Hepatocyte (in vitro differentiated cells): ENCODE measurements around the gene SF3B6. TPM values are rescaled to one million over a fixed set of nuclear protein-coding genes. Genes with fewer than 3 reads are reported as not detected.

Source experiments
- DNase-seq: peaks from one replicate; pipeline ENCODE4 v3.0.0-alpha.2; 2016; ENCODE audit warnings: low spot score
- H2AFZ ChIP-seq: fragments of 200-600 bp; sonication (generic); 2 replicates; pipeline ENCODE4 v1.6.0; 2016; ENCODE audit warnings: antibody characterized with exemption, mild to moderate bottlenecking
- H3K27ac ChIP-seq: fragments of 200-600 bp; sonication (generic); 2 replicates; pipeline ENCODE4 v1.5.1; 2016; ENCODE audit warnings: mild to moderate bottlenecking
- H3K27me3 ChIP-seq: fragments of 200-600 bp; sonication (generic); 2 replicates; pipeline ENCODE4 v1.6.1; 2016
- H3K36me3 ChIP-seq: fragments of 200-600 bp; sonication (generic); replicated peaks from 2 replicates; pipeline ENCODE4 v1.5.1; 2016; ENCODE audit warnings: low read depth; ENCODE audit not compliant: insufficient read depth
- H3K4me1 ChIP-seq: fragments of 200-600 bp; sonication (generic); 2 replicates; pipeline ENCODE4 v1.5.1; 2016; ENCODE audit warnings: mild to moderate bottlenecking, moderate library complexity; ENCODE audit not compliant: insufficient read depth
- H3K4me2 ChIP-seq: fragments of 200-600 bp; sonication (generic); 2 replicates; pipeline ENCODE4 v1.6.0; 2016
- H3K4me3 ChIP-seq: fragments of 200-600 bp; sonication (generic); 2 replicates; pipeline ENCODE4 v1.5.1; 2016; ENCODE audit warnings: mild to moderate bottlenecking
- H3K79me2 ChIP-seq: fragments of 200-600 bp; sonication (generic); 2 replicates; pipeline ENCODE4 v1.6.0; 2017; ENCODE audit warnings: mild to moderate bottlenecking
- H3K9me2 ChIP-seq: fragments of 200-600 bp; sonication (generic); replicated peaks from 2 replicates; pipeline ENCODE4 v1.6.0; 2017; ENCODE audit warnings: mild to moderate bottlenecking; ENCODE audit not compliant: insufficient read depth
- H3K9me3 ChIP-seq: fragments of 200-600 bp; sonication (generic); 2 replicates; pipeline ENCODE4 v1.5.1; 2016; ENCODE audit warnings: low read depth, mild to moderate bottlenecking
- H4K20me1 ChIP-seq: fragments of 200-600 bp; sonication (generic); 2 replicates; pipeline ENCODE4 v1.6.0; 2016; ENCODE audit warnings: mild to moderate bottlenecking; ENCODE audit not compliant: insufficient read depth, poor library complexity, severe bottlenecking
- EZH2 ChIP-seq: fragments of 200-600 bp; sonication (generic); IDR thresholded peaks from 2 replicates; pipeline ENCODE4 v1.6.1; 2016; ENCODE audit warnings: antibody characterized with exemption, mild to moderate bottlenecking, borderline replicate concordance
- EZH2phosphoT487 ChIP-seq: fragments of 200-600 bp; sonication (generic); IDR thresholded peaks from one replicate; pipeline ENCODE4 v1.6.1; 2018; ENCODE audit warnings: antibody characterized with exemption, mild to moderate bottlenecking, low read depth, moderate library complexity; ENCODE audit not compliant: unreplicated experiment, severe bottlenecking
- WGBS: methylation state at CpG from one replicate; pipeline ENCODE4 v1.1.6; 2016; ENCODE audit warnings: low lambda C conversion rate; ENCODE audit errors: missing lambda C conversion rate; 5-methylcytosine and 5-hydroxymethylcytosine counted together
- polyA plus RNA-seq: library from polyadenylated mRNA; unstranded; fragments of >200 nt; fragmentation: Nextera tagmentation; extraction: Ambion mirVana; gene quantifications from 2 replicates; pipeline ENCODE4 v1.2.1, GENCODE V29; 2016
- total RNA-seq: library from RNA; depleted of rRNA; stranded (reverse); fragments of >200 nt; gene quantifications from 2 replicates; pipeline ENCODE4 v1.2.3, GENCODE V29; 2014
- TF ChIP-seq, protein P1 (sequence below): fragments of 200-600 bp; sonication (generic); IDR thresholded peaks from 2 replicates; pipeline ENCODE4 v1.5.1; 2016; ENCODE audit warnings: antibody characterized with exemption, mild to moderate bottlenecking; ENCODE audit not compliant: poor library complexity

The SF3B6 gene, protein sequence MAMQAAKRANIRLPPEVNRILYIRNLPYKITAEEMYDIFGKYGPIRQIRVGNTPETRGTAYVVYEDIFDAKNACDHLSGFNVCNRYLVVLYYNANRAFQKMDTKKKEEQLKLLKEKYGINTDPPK
- total RNA-seq, result 131 and 158 TPM in 2 replicates
- polyA plus RNA-seq, result 170 and 174 TPM in 2 replicates

DNA sequence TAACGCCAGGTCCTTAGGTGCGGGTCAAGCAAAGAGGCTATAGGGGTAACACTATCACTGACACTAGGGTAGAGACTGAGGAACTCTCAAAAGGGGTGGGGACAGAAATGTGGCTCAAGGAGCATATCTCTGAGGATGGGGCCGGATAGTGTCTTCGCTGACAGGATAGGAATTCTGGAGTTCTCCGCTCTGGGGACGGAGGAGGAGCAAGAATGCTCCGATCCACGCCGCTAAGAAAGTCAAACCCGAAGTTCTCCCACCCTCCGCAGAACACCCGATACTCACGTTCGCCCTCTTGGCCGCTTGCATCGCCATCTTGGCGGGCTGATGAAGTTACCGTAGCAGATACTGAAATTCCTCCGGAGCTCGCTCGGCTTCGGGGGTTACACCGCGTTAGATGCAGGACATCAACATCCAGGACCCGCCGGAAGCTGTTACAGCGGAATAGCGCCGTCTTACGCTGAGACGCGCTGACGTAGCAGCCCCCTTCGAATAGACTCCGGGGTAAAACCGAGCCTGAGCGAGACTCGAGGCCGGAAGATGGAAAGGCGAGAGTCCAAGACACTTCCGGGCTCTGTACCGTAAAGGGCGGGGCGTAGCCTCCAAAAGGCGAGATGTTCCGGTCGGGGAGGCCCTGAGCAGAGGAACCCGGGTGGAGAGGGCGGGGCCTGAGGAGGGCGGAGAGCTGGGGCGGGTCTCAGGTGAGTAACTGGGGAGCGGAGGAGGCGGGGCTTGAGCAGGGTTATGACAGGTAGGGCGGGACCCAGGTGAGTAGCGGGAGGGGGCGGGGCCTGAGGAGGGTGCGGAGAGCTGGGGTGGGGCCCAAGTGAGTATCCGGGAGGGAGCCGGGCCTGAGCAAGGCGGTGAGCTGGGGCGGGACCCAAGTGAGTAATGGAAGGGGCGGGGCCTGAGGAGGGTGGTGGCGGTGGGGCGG is at the start of gene SF3B6:
Gene SF3B6 (minus strand): TSS at position 412 of the 934 bp plus-strand sequence. CDS start 97 bp downstream, at position 315.
- peak within 1 kb of the TSS; percentile 95 for H3K27ac ChIP-seq
- WGBS, result under 1% methylated on average over 47 of the region's 64 CpGs
- H3K4me3 ChIP-seq, result peak within 1 kb of the TSS; percentile 49
- TF ChIP-seq EZH2, result no peak
- no peak for TF ChIP-seq EZH2phosphoT487
- TF ChIP-seq, protein P1, sequence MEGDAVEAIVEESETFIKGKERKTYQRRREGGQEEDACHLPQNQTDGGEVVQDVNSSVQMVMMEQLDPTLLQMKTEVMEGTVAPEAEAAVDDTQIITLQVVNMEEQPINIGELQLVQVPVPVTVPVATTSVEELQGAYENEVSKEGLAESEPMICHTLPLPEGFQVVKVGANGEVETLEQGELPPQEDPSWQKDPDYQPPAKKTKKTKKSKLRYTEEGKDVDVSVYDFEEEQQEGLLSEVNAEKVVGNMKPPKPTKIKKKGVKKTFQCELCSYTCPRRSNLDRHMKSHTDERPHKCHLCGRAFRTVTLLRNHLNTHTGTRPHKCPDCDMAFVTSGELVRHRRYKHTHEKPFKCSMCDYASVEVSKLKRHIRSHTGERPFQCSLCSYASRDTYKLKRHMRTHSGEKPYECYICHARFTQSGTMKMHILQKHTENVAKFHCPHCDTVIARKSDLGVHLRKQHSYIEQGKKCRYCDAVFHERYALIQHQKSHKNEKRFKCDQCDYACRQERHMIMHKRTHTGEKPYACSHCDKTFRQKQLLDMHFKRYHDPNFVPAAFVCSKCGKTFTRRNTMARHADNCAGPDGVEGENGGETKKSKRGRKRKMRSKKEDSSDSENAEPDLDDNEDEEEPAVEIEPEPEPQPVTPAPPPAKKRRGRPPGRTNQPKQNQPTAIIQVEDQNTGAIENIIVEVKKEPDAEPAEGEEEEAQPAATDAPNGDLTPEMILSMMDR, result no peak
- peak within 1 kb of the TSS; percentile 69 for H2AFZ ChIP-seq
- no peaks in the 10 kb centered on the region for H3K27me3 ChIP-seq
- H3K9me3 ChIP-seq, result no peaks in the 10 kb centered on the region
- H3K79me2 ChIP-seq, result peaks cover 43% of the 10 kb centered on the region
- H3K9me2 ChIP-seq, result no peaks in the 10 kb centered on the region
- H3K36me3 ChIP-seq, result no peaks in the 10 kb centered on the region
- DNase-seq, result peak; percentile 100
- no peaks in the 10 kb centered on the region for H4K20me1 ChIP-seq
- peak within 1 kb of the TSS; percentile 89 for H3K4me2 ChIP-seq
- H3K4me1 ChIP-seq, result peaks cover 14% of the 10 kb centered on the region

DNA sequence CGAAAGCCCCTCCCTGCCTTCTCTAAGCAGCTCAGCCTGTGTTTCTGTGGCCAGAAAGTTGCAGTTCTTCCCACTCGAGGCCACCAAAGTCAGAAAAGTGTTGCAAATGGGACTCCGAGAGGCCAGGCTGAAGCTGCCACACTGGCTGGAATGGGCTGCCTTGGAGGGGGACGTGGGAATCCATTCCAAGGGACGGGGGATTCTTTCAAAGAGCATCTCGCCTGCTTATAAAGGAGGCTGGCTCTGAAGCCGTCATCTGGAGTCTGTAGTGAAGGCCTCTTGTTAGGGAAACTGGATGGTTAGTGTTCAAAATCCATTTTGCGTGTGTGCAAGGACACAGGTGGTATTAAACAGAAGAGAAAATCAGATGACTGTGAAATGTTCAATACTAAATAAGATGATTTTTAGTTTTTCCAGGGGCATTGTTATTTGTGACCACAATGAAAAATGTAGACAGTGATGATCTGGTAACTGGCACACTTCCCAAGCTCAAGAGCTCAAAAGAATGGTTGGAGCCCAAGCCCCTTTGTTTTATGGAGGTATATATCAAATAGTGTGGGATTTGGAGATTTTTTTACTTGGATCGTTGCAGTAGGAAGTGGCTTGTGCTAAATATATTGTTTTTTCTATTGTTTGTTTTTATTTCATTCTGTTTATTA is 47.9 kb upstream of the SF3B6 start:
- Histone ChIP-seq H2AFZ (peak overlapping the region; percentile 97), H3K79me2 (peaks cover 12% of the 10 kb centered on the region), H3K4me2 (peak overlapping the region; percentile 85), H3K36me3 (no peaks in the 10 kb centered on the region), H3K27me3 (no peaks in the 10 kb centered on the region), H3K9me3 (no peaks in the 10 kb centered on the region), H4K20me1 (no peaks in the 10 kb centered on the region), H3K9me2 (no peaks in the 10 kb centered on the region), H3K27ac (peak overlapping the region; percentile 98), H3K4me1 (peaks cover 9% of the 10 kb centered on the region), H3K4me3 (peak overlapping the region; percentile 61)
- TF ChIP-seq EZH2 (no peak), EZH2phosphoT487 (no peak)
- TF ChIP-seq, protein P1, result no peak
- WGBS, result 20% methylated on average over 9 of the region's 9 CpGs
- DNase-seq, result no peak

DNA sequence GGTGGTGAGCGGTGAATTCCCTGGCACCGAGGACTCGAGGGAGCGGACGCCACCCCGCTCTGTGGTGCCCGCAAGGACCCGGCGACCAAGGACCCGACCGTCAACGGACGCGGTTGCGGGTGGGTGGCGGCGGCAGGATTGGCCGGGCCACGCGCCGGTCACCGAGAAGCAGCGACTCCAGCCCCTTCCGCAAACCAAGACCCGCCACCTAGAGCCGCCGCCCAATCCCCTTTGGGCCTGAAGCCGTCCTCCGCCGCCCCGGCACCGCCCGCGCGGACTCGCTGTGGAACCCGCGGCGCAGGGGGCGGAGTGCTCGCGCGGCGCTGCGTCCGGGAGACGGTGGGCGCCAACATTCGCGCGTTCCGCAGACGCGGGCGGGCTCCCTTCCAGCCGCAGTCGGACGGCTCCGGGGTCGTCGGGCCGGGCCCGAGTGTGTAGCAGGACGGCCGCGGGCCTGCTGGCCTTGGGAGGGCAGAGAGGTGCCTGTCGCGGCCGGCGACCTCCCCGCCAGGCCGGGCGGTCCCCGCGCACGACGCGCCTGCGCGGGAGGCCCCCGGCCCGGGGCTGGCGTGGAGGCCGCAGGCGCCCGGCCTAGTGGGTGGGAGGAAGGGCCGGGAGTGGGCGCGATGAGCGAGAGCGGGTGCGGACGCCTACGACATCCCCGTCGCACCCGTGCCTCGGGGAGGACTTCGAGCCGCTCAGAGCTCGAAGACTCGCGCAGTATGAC is 47.2 kb upstream of the SF3B6 start, which contains the start of the genes FAM228B and PFN4:
Gene FAM228B (plus strand): TSS at position 275 of the 727 bp plus-strand sequence. CDS start 893 bp downstream, outside the sequence.
Gene PFN4 (minus strand): TSS at position 140 of the 727 bp plus-strand sequence. CDS start 799 bp downstream, outside the sequence.
- Histone ChIP-seq H3K27ac (peak within 1 kb of the TSS; percentile 98), H3K79me2 (peaks cover 12% of the 10 kb centered on the region), H3K4me2 (peak within 1 kb of the TSS; percentile 85), H3K9me3 (no peaks in the 10 kb centered on the region), H3K4me3 (peak within 1 kb of the TSS; percentile 61), H3K36me3 (no peaks in the 10 kb centered on the region), H2AFZ (peak within 1 kb of the TSS; percentile 97), H4K20me1 (no peaks in the 10 kb centered on the region), H3K27me3 (no peaks in the 10 kb centered on the region), H3K4me1 (peaks cover 9% of the 10 kb centered on the region), H3K9me2 (no peaks in the 10 kb centered on the region)
- WGBS, result under 1% methylated on average over 87 of the region's 103 CpGs
- peak; percentile 92 for DNase-seq
- TF ChIP-seq, protein P1, result no peak
- TF ChIP-seq EZH2, result no peak
- TF ChIP-seq EZH2phosphoT487, result no peak
